Duodenal mucosa (tissue), 2 donors: ENCODE data around the gene LMF1.

Experiments used
- H3K27ac ChIP-seq: one replicate; pipeline ENCODE4 v1.7.0; 2013; ENCODE audit warnings: low read depth, low read length
- H3K27me3 ChIP-seq, 2 donors: one replicate each; pipeline ENCODE4 v1.7.0; 2013; ENCODE audit warnings: low read length in 2 of 2, control low read depth in 1 of 2; ENCODE audit not compliant: insufficient read depth in 2 of 2, control insufficient read depth in 1 of 2
- H3K36me3 ChIP-seq, 2 donors: one replicate each; pipeline ENCODE4 v1.7.0; 2013; ENCODE audit warnings: low read length in 2 of 2, control low read depth in 1 of 2; ENCODE audit not compliant: insufficient read depth in 2 of 2, control insufficient read depth in 1 of 2
- H3K4me1 ChIP-seq, 2 donors: one replicate each; pipeline ENCODE4 v1.7.0; 2013; ENCODE audit warnings: low read length in 2 of 2, control low read depth in 1 of 2; ENCODE audit not compliant: insufficient read depth in 2 of 2, control insufficient read depth in 1 of 2
- H3K4me3 ChIP-seq, 2 donors: one replicate each; pipeline ENCODE4 v1.7.0; 2013; ENCODE audit warnings: low read length in 2 of 2, low read depth in 1 of 2
- H3K9ac ChIP-seq, 2 donors: one replicate each; pipeline ENCODE4 v1.7.0; 2013; ENCODE audit warnings: low read length in 2 of 2, low read depth in 1 of 2
- H3K9me3 ChIP-seq, 2 donors: one replicate each; pipeline ENCODE4 v1.7.0; 2013; ENCODE audit warnings: low read length in 2 of 2, control low read depth in 1 of 2; ENCODE audit not compliant: control insufficient read depth in 1 of 2

LMF1 gene

DNA sequence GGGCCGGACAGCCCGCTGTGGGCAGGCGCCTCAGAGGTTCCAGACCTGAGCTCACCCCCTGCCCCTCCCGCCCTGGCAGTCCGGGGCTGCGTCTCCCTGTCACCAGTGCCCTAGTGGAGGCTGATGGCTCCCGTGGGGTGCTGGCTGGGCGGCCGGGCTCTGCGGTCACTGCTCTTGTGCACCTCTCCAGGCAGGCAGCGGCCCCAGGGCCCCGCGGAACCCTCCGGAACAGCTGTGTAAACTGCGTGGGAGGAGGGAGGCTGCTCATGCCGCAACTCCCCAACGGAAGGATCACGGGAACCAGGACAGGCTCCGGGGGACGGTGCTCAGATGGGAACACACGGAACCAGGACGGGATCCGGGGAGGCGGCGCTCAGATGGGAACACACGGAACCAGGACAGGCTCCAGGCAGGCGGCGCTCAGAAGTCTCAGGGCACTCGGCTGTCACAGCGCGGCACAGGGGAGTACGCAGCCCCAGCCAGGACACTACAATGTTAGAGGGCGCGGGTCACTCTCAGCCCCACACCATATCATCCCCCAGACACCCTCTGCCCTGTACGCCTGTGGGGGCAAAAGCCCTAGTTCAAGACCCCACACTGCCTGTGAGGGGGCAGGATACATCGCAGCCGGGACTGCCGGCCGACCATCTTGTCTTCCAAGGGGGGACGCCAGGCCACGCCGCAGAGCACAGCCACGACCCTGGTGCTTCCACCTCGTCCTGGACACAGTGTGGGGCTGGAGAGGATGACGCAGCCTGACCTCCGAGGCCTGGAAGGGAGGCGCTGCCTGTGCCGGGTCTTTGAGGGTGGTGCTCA, 96.2 kb downstream of the LMF1 start:
- H3K36me3 ChIP-seq = peaks cover 0 to 5% of the 10 kb centered on the region in 2 donors
- no peak overlapping the region for H3K27ac ChIP-seq
- H3K9ac ChIP-seq = no peak overlapping the region
- H3K9me3 ChIP-seq = no peaks in the 10 kb centered on the region
- no peaks in the 10 kb centered on the region for H3K27me3 ChIP-seq
- no peak overlapping the region for H3K4me3 ChIP-seq
- H3K4me1 ChIP-seq = peaks cover 0 to 4% of the 10 kb centered on the region in 2 donors

DNA sequence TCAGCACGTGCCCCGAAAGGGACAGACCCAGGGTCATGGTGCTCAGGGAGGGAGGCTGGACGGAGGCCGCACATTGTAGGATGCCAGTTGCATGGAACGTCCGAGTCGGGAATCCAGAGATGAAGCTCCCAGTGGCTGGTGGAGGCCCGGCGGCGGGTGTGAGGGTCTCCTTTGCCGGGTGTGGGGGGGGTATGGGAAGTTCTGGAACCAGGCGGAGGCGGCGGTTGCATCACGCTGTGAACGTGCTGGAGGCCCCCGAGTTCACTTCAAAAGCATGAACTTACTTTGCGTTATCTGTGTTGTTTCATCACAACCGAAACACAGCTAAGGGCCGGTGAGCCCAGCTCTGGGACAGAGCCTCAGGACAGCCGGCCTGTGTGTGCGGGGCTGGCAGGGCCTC, 96.9 kb downstream of the LMF1 start:
- Histone ChIP-seq H3K27ac (no peak overlapping the region), H3K36me3 (peaks cover 0 to 5% of the 10 kb centered on the region in 2 donors), H3K4me3 (no peak overlapping the region), H3K27me3 (no peaks in the 10 kb centered on the region), H3K4me1 (peaks cover 0 to 4% of the 10 kb centered on the region in 2 donors), H3K9me3 (no peaks in the 10 kb centered on the region), H3K9ac (no peak overlapping the region)

DNA sequence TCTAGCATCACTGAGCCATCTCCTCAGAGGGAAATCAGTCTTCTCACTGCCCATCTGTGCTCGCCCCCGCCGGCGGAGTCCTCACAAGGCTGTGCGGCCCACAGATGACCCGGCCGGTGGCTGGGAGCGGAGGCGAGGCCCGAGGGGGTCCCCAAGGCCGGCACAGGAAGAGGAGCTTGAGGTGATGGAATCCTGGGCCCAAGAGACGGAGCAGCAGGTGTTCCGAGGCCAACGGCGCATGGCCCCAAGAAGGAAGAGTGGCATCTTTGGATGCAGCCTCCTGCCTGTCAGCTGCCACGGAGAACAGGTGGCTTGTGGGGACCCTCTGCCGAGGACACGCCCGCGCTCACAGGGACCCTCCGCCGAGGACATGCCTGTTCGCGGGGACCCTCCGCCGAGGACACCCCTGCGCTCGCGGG, 97.5 kb downstream of the LMF1 start:
- H3K9ac ChIP-seq = no peak overlapping the region
- no peaks in the 10 kb centered on the region for H3K27me3 ChIP-seq
- H3K4me3 ChIP-seq = no peak overlapping the region
- H3K4me1 ChIP-seq = peaks cover 0 to 3% of the 10 kb centered on the region in 2 donors
- peaks cover 0 to 5% of the 10 kb centered on the region in 2 donors for H3K36me3 ChIP-seq
- no peak overlapping the region for H3K27ac ChIP-seq
- H3K9me3 ChIP-seq = no peaks in the 10 kb centered on the region

DNA sequence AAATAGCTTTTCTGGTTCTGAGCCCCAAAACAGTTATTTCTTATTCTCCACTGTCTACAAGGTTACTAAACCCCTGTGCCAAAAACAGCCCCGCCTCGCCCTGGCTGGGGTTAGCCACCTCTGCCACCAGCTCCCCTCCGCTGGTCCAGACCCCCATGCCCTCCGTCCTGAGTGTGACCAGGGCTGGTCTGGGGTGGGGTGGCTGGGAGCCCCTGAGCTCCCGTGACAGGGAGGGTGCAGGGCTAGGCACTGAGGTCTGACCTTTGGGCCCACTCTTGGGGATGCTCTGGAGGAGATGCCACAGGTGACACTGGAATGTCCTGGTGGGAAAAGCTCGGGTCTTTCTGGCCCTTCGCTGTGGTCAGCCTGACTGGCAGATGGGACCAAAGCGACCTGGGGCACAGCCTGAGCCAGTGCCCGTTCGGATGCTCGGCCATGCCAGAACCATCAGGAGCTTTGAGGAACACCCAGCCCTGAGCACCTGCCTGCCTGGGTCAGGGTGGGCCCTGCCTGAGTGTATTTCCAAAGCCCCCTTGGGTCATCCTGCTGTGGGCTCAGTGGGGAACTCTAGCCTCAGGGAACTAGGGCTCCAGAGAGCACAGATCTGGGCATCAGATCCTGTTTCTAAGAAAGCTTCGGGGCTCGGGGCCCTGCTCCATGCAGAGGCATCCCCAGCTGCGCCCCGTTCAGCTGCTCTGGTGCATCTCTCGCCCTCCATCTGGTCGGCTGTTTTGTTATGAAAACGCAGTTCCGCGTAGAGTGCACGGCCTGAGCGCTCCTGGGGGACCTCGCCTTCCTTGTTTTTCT, 98.1 kb downstream of the LMF1 start:
- no peak overlapping the region for H3K9ac ChIP-seq
- no peaks in the 10 kb centered on the region for H3K27me3 ChIP-seq
- H3K4me1 ChIP-seq = no peaks in the 10 kb centered on the region
- no peaks in the 10 kb centered on the region for H3K9me3 ChIP-seq
- no peak overlapping the region for H3K4me3 ChIP-seq
- H3K36me3 ChIP-seq = peaks cover 0 to 5% of the 10 kb centered on the region in 2 donors
- no peak overlapping the region for H3K27ac ChIP-seq

DNA sequence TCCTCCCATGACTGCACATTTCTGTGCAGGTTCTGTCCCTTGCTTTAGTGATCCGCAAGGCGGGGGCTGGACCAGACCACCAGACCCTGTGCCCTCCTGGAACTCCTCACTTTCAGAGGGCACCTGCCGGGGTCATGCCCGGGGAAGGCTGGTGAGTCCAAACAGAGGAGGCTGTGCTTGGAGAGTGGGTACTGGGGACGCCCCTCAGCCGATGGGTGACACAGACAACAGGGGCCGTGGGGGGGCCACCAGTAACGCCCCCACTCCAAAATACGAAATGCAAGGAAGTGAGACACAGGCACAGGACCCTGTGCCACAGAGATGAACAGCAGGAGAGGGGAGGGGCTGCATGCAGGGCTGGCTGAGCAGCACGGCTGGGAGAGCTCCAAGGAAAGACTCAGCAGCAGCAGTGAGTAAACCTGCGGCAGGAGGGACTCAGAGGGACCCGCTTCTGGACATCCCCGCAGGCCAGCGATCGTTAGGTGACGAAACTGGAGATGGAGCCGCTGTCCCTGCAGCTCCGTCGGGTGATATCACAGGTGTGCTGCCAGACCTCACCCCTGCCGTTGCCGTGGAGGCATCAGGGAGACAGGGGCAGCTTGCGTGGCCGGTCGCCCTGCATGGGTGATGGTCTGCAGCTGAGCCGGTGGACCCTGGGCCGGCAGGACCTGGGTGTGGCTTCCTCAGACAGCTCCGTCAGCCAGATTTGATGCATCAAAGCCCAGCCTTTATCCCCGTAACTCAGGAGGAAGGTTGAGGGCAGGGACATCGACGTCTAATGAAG, 99.0 kb downstream of the LMF1 start:
- Histone ChIP-seq H3K4me3 (no peak overlapping the region), H3K27me3 (no peaks in the 10 kb centered on the region), H3K27ac (no peak overlapping the region), H3K4me1 (no peaks in the 10 kb centered on the region), H3K9me3 (no peaks in the 10 kb centered on the region), H3K36me3 (peaks cover 0 to 5% of the 10 kb centered on the region in 2 donors), H3K9ac (no peak overlapping the region)

DNA sequence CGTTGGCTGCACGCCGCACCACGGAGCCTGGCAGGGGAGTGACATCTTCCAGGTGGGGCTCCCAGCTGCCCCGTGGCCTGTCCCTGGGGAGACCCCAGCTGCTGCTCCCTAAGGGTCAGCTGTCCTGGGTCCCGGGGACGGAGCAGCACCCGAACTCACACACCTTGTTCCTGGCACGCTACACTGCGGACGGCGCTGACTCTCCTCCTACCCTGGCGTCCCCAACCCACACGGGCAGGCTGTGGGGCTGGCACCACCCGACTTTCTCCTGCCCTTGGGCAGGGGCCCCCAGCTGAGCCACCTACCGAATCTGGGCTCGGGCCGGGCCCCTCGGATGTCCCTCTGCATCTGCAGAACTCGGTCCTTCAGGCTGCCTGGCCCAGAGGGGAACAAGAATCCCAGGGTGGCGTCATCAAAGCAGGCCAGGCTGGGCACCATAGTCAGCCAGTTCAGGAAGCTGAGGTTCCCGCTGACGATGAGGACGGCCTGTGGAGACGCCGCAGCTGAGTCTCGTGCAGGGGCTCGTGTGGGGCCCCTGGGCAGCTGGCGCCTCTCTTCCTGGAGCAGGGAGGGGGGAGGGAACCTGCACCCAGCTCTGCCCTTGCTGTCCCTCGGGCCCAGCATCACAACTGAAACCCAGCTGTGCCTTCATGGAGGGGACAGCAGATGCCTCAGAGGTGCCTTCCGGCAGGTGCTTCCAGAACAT, 99.8 kb downstream of the LMF1 start:
- no peaks in the 10 kb centered on the region for H3K4me1 ChIP-seq
- no peak overlapping the region for H3K4me3 ChIP-seq
- peaks cover 0 to 1% of the 10 kb centered on the region in 2 donors for H3K36me3 ChIP-seq
- no peak overlapping the region for H3K9ac ChIP-seq
- no peak overlapping the region for H3K27ac ChIP-seq
- no peaks in the 10 kb centered on the region for H3K27me3 ChIP-seq
- H3K9me3 ChIP-seq = no peaks in the 10 kb centered on the region

DNA sequence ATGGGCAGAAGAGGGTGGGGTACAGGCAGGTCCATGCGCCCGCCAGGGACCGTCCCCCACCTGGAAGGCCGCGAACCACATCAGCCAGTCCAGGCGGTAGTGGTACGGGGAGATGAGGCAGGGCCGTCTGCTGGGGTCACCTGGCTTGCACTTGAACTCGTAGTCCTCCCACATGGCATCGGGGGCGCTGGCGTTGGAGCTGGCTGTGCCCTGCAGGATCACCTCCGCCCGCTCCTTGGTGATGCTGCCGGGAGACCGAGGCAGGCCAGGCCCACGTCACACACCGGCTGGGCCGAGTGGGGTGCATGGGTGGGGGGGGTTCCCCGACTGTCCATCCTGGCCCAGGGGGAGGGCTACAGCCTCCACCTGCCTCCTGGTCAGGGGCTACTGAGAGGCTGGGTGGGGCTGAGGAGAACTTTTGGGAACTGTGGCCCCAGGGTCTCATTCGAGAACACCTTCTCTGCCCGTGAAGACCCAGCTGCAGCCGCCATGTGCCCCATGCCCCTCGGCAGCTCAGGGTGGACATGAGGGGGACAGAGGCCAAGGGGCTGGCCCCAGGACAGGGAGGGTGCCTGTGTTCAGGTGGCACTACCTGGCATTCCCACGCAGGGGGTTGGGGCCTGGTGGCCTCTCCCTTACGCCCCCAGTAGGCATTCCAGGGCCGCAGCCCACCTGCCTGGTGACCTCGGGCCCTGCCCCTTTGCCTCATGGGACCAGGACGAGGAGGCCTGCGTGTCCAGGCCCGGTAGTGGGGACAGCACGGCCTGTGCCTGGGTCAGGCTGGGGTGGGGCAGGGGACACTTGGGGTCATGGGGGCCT, 100.8 kb downstream of the LMF1 start:
- H3K27me3 ChIP-seq = no peaks in the 10 kb centered on the region
- no peak overlapping the region for H3K4me3 ChIP-seq
- H3K9ac ChIP-seq = no peak overlapping the region
- H3K4me1 ChIP-seq = no peaks in the 10 kb centered on the region
- H3K27ac ChIP-seq = no peak overlapping the region
- H3K36me3 ChIP-seq = no peaks in the 10 kb centered on the region
- no peaks in the 10 kb centered on the region for H3K9me3 ChIP-seq

DNA sequence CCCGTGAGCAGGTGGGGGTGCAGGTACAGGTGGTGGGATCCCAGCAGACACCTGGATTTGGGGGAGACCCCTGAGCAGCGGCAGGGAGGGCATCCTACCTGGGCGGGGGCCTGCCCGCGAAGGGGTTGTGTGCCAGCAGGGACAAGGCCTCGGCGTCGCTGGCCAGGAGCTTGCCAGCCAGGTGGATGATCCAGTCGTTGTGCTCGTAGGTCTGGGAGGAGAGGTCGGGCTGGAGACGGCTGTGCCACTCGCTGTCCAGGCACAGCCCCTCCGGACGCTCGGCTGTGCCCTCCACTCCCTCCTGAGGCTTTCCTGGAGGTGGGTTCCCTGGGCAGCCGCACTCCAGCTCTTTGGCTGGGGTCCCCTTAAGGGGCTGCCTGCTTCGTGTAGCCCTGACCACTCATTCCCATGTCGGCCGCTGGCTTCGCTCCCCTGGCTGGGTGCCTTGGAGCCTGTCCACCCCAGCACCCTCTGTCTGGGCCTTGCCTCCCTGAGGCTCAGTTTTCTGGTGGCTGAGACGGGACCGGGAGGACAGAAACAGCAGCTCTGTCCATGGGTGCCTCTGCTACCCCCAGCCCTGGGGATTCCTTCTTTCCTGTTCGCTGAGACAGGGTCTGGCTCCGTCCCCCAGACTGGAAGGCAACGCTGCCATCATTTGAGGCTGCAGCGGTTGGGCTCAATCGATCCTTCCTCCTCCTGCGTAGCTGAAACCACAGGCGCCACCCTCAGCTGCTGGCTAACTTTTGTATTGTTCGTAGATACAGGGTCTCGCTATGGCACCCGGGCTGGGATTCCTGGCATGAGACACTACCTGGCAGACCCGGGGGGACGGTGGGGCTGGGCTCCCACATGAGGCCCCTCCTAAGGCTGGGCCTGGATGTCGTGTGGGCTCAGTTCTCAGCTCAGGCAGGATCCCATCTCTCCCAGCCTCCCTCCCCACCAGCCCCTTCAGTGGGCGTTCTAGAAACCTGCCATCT, 101.7 kb downstream of the LMF1 start:
- Histone ChIP-seq H3K9ac (no peak overlapping the region), H3K36me3 (no peaks in the 10 kb centered on the region), H3K9me3 (no peaks in the 10 kb centered on the region), H3K27ac (no peak overlapping the region), H3K4me3 (no peak overlapping the region), H3K27me3 (no peaks in the 10 kb centered on the region), H3K4me1 (no peaks in the 10 kb centered on the region)
